Stimulated activated memory B cell treated with anti-CD40 and anti-IgM and Interleukin-4, amounts not matched to agents 10 μg/mL and 1 μg/mL and 100 μg/mL, for 72 hours (primary cell): ENCODE measurements around the gene PIGM.

ENCODE experiments used
- ATAC-seq: fragments of 150-1000 bp; cut with Tn5 transposase; 2 replicates; pipeline ENCODE4 v1.10.0; 2021
- H3K27ac Mint-ChIP-seq: one replicate; pipeline ENCODE4 v1.8.0; 2022; ENCODE audit warnings: mild to moderate bottlenecking, mixed read lengths
- H3K27me3 Mint-ChIP-seq: one replicate; pipeline ENCODE4 v1.8.0; 2022; ENCODE audit warnings: mixed read lengths
- H3K36me3 Mint-ChIP-seq: one replicate; pipeline ENCODE4 v1.8.0; 2022; ENCODE audit warnings: mixed read lengths
- H3K4me1 Mint-ChIP-seq: one replicate; pipeline ENCODE4 v1.8.0; 2022; ENCODE audit warnings: mixed read lengths
- H3K4me3 Mint-ChIP-seq: one replicate; pipeline ENCODE4 v1.8.0; 2022; ENCODE audit warnings: mild to moderate bottlenecking, moderate library complexity, mixed read lengths
- H3K9me3 Mint-ChIP-seq: one replicate; pipeline ENCODE4 v1.8.0; 2022; ENCODE audit warnings: mixed read lengths

The PIGM gene

DNA sequence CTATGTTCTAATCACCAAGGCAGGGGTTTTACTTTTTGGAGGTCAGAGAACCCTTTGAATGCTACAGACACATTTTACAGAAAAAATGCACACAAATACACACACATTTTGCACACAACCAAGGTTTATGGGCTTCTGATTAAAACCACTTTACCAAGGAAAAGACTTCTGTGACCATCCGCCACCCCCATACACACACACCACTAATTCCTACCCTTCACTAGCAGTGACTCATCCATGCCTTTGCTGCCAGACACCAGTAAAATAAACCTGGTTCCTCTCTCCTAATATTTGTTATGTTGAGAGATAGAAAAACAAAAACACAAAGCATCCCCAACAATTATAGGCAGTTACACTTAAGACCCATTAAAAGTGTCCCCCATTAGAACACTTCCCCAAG is 12.9 kb downstream of the PIGM start:
- peaks cover 8% of the 10 kb centered on the region for H3K27me3 Mint-ChIP-seq
- no peak overlapping the region for H3K27ac Mint-ChIP-seq
- H3K4me3 Mint-ChIP-seq: no peak overlapping the region
- H3K36me3 Mint-ChIP-seq: no peaks in the 10 kb centered on the region
- H3K9me3 Mint-ChIP-seq: no peaks in the 10 kb centered on the region
- ATAC-seq: no peak
- no peaks in the 10 kb centered on the region for H3K4me1 Mint-ChIP-seq

DNA sequence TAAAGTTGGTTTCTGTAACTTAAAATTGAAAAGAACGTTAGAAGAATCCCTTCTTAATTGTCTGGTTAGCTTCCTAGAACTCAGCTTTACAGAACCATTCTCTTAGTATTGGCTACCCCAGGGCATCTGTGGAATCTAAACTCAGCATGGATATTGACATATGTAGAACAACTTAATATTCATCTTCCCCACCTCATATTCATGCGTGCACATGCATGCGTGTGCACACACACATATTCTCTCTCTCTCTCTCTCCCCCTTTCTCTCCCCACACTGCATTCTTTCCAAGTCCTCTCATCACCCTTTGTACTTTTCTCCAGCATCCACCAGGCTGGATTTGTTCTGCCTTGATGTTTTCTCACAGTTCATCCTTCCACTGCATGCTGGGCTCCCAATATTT is 13.4 kb downstream of the PIGM start:
- Mint-ChIP-seq H3K9me3 (no peaks in the 10 kb centered on the region), H3K36me3 (no peaks in the 10 kb centered on the region), H3K27me3 (peaks cover 8% of the 10 kb centered on the region), H3K27ac (no peak overlapping the region), H3K4me3 (no peak overlapping the region), H3K4me1 (no peaks in the 10 kb centered on the region)
- ATAC-seq: no peak

DNA sequence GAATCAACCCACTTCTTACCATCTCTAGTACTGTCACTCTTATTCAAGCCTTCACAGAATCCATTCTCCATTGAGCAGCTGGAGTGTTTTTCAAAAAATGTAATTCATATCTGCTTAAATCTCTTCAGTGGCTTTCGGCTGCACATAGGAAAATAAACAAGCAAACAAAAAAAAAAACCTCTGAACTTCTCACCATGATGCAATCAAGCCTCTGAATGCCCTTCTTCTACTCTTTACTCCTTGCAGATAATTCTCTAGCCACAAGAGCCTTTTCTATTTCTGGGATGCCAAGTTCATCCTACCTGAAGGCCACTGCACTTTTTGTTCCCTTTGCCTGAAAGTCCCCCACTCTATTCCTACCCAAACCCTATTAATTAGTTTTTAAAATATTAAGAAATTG is 14.2 kb downstream of the PIGM start:
- H3K27ac Mint-ChIP-seq: no peak overlapping the region
- no peaks in the 10 kb centered on the region for H3K9me3 Mint-ChIP-seq
- H3K4me1 Mint-ChIP-seq: no peaks in the 10 kb centered on the region
- no peaks in the 10 kb centered on the region for H3K36me3 Mint-ChIP-seq
- H3K27me3 Mint-ChIP-seq: peaks cover 8% of the 10 kb centered on the region
- ATAC-seq: no peak
- no peak overlapping the region for H3K4me3 Mint-ChIP-seq

DNA sequence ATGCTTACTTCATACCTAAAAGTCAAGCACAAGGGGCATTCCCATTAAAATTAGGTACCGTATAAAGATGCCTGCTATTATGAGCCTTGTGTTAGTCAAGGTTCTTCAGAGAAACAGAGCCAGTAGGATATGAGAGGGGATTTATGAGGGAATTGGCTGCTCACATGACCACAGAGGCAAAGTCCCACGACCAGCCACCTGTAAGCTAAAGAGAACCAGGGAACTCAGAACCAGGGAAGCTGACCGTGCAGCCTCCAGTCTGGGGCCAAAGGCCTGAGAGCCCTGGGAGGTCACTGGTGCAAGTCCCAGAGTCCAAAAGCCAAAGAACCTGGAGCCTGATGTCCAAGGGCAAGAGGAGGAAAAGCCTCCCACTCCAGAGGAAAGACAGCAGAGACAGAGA is 20.0 kb downstream of the PIGM start:
- H3K4me1 Mint-ChIP-seq: no peaks in the 10 kb centered on the region
- no peak for ATAC-seq
- H3K9me3 Mint-ChIP-seq: no peaks in the 10 kb centered on the region
- H3K27ac Mint-ChIP-seq: no peak overlapping the region
- H3K27me3 Mint-ChIP-seq: no peaks in the 10 kb centered on the region
- no peaks in the 10 kb centered on the region for H3K36me3 Mint-ChIP-seq
- no peak overlapping the region for H3K4me3 Mint-ChIP-seq

DNA sequence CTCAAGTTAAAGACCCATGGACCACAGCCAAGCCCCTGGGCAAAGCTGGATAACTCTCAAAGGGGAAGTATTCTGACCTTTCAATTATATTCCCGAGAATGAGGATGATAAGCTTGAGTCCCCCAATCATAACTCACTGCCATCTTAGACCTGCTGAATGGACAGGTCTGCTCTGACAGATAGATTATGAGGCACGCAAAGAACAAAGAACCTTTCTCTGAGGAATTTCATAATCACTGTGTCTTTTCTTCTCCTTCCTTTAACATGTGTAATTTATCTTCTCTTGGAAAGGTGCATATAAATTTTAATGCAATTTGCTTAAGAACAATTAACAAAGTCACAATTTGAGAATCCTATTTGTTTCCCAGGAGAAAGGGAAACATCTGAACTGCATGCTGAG is 22.0 kb downstream of the PIGM start:
- no peaks in the 10 kb centered on the region for H3K27me3 Mint-ChIP-seq
- no peak for ATAC-seq
- no peak overlapping the region for H3K4me3 Mint-ChIP-seq
- H3K27ac Mint-ChIP-seq: no peak overlapping the region
- no peaks in the 10 kb centered on the region for H3K36me3 Mint-ChIP-seq
- H3K4me1 Mint-ChIP-seq: no peaks in the 10 kb centered on the region
- H3K9me3 Mint-ChIP-seq: no peaks in the 10 kb centered on the region

DNA sequence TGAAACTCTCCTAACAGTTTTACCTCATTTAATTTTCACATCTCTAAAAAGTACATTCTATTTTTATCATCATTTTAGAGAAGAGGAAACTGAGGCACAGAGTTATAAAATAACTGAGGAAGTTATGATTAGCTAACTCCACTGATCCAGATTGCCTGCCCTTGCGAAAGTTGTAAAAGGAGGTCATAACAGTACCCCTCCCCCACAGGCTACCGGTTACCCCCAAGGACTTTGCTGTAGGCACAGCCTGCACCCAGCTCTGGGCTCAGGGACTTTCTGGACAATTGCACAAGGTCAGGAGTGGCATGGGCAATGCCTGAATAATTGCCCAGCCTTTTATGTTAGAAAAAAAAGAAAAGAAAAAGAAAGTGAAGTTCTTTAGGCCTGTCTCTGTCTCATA is 22.7 kb downstream of the PIGM start:
- no peak for ATAC-seq
- Mint-ChIP-seq H3K9me3 (no peaks in the 10 kb centered on the region), H3K36me3 (no peaks in the 10 kb centered on the region), H3K4me1 (no peaks in the 10 kb centered on the region), H3K27me3 (no peaks in the 10 kb centered on the region), H3K4me3 (no peak overlapping the region), H3K27ac (no peak overlapping the region)

DNA sequence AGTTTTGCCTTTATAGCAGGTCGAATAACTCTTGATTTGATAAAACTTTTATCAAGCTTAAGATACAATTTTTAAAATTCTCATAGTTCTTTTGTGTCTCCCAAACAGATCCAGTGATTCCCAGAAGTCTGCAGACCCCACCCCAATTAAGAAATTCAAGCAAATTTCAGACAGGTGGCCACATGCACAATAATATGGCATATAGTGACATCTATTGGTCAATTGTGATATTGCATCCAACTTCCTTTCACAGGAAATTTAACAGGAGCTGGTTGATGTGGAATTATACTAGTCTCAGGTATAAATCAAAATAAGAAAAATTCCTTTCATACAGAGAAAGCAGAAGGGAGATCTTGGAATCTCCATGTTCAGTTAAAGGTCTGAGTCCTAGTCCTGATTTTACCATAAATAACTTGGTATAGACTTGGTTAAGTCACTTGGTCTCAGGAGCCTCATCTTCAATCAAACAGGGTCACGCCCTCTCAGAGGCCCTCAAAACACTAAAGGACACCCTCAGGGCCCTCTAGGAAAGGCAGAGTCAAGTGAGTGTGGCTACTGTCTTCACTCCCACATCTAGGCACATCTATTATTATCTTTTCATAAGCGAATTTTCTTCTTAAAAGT is 24.1 kb downstream of the PIGM start:
- H3K4me3 Mint-ChIP-seq: no peak overlapping the region
- no peaks in the 10 kb centered on the region for H3K27me3 Mint-ChIP-seq
- no peaks in the 10 kb centered on the region for H3K36me3 Mint-ChIP-seq
- no peaks in the 10 kb centered on the region for H3K9me3 Mint-ChIP-seq
- no peak overlapping the region for H3K27ac Mint-ChIP-seq
- ATAC-seq: no peak
- H3K4me1 Mint-ChIP-seq: no peaks in the 10 kb centered on the region

DNA sequence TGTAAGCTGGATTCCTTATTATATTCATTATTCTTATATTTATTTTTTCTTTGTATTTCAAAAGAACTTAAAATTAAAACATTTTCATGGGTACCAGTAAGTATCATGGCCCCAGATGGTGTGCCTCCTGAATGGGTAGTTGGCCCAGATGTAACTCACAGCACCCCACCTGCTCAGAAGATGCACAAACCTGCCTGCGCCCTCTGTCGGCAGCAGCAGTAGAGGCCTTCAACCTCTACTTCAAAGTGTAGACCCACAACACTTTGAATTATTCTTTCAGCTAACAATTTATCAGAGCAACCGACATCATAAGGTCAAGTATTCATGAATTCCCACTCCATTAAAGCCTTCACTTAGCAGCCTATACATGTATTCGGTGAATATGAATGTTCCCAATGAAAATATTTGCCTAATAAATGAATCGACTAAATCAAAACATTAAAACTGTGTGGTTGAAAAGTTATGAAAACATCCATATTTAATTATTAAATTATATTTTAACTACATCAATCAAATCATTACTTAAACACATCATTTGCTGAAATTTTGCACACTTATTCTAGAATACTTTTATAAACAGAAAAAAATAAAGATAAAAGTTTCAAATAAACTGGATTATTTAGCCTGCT is 25.4 kb downstream of the PIGM start:
- H3K36me3 Mint-ChIP-seq: no peaks in the 10 kb centered on the region
- H3K27me3 Mint-ChIP-seq: no peaks in the 10 kb centered on the region
- ATAC-seq: peak; percentile 86
- H3K27ac Mint-ChIP-seq: no peak overlapping the region
- H3K9me3 Mint-ChIP-seq: no peaks in the 10 kb centered on the region
- no peaks in the 10 kb centered on the region for H3K4me1 Mint-ChIP-seq
- H3K4me3 Mint-ChIP-seq: no peak overlapping the region

DNA sequence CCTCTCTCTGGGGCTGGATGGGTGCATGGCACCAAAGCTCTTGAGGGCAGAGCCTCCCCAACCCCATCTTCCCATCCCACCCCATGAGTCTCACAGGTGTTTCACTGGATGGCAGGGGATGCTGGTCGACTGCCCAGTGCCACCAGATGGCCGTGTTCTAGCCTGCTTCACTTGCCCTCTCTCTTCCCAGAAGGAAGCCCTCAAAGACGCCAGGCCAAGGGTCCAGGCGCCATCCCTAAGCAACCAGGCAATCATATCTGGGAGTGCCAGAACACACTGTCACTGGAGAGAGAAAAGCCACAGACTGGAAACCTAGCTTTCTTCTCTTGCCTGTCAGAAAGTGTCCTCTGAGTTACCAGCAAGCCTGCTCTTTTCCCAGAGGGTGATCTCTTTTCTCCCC is 26.7 kb downstream of the PIGM start:
- H3K27ac Mint-ChIP-seq: no peak overlapping the region
- no peaks in the 10 kb centered on the region for H3K36me3 Mint-ChIP-seq
- no peaks in the 10 kb centered on the region for H3K4me1 Mint-ChIP-seq
- no peaks in the 10 kb centered on the region for H3K27me3 Mint-ChIP-seq
- no peak overlapping the region for H3K4me3 Mint-ChIP-seq
- ATAC-seq: no peak
- no peaks in the 10 kb centered on the region for H3K9me3 Mint-ChIP-seq

DNA sequence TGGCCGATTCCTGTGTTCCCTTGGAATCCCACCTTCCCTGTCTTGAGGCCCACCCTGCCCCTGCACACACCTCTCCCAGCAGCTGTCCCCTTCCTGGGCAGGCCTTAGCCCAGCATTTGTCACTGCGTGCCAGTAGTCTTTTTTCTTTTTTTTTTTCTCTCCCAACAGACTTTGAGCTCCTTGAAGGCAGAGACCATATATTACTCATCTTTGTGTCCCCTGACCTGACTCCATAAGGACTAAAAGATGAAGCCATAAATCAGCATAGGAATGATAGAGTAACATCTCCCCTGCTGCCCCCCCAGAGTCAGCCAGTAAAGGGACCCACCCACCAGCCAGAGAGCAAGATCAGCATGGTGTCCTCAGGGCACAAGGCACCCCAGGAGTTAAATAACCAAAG is 27.4 kb downstream of the PIGM start:
- Mint-ChIP-seq H3K27me3 (no peaks in the 10 kb centered on the region), H3K36me3 (no peaks in the 10 kb centered on the region), H3K4me3 (no peak overlapping the region), H3K9me3 (no peaks in the 10 kb centered on the region), H3K27ac (no peak overlapping the region), H3K4me1 (no peaks in the 10 kb centered on the region)
- ATAC-seq: no peak

DNA sequence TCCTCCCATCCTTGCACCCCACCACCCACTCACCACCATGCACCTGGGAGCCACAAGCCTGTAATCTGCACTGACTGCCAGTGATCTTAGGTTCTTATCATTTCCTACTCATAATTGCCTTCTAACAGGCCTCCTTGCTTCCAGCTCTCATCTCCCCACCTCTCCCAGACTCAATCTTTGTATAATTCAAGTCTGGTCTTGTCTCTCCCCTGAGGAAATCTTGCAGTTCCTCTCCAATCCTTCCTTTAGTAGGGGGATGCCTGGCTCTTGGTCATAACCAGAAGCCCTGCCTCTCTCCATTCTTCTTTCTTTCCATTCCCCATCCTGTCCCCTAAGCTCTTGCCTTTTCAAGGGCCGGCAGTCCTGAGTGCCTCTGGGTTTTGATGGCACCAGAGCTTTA is 27.8 kb downstream of the PIGM start:
- H3K27me3 Mint-ChIP-seq: no peaks in the 10 kb centered on the region
- no peak overlapping the region for H3K27ac Mint-ChIP-seq
- H3K4me1 Mint-ChIP-seq: no peaks in the 10 kb centered on the region
- no peaks in the 10 kb centered on the region for H3K36me3 Mint-ChIP-seq
- no peak for ATAC-seq
- no peak overlapping the region for H3K4me3 Mint-ChIP-seq
- no peaks in the 10 kb centered on the region for H3K9me3 Mint-ChIP-seq

DNA sequence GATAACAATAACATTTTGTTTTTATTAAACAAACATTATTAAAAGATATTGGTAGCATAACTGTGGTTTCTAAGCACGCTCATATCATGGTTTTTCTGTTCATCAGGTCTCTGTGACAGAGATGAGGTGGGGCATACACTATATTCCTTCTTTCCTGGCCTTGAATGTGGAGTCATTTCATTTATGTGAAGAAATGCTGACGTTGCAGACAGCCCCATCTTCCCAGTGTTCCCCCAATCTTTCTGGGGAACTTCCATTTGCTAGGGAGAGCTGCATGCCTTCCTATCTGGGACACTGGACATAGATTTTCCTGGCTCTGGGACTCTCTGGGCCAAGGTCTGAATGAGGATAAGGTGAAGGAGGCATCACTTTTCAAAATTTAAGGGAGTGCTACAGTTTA is 30.4 kb downstream of the PIGM start:
- ATAC-seq: no peak
- Mint-ChIP-seq H3K27ac (no peak overlapping the region), H3K27me3 (peaks cover 9% of the 10 kb centered on the region), H3K36me3 (no peaks in the 10 kb centered on the region), H3K4me1 (no peaks in the 10 kb centered on the region), H3K4me3 (no peak overlapping the region), H3K9me3 (no peaks in the 10 kb centered on the region)

DNA sequence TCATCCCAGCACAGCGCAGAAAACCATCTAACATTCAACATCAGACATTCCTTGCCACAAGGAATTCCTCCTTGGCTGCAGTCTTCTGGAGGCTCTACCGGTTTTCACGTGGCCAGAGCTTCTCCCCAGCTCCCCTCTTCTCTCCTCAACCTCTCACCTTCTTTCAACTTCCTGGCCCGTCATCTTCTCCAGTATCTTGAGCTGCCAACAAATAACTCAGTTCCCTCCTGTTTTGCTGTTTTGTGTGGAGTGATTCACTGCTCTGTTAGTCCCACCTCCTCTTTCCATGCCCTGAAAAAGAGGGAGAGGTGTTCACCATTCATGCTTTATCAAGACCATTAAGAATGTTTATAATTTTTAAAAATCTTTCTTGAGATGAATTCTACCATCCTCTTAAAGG is 32.6 kb downstream of the PIGM start:
- H3K4me3 Mint-ChIP-seq: no peak overlapping the region
- H3K4me1 Mint-ChIP-seq: no peaks in the 10 kb centered on the region
- H3K27me3 Mint-ChIP-seq: peaks cover 22% of the 10 kb centered on the region
- no peak for ATAC-seq
- no peak overlapping the region for H3K27ac Mint-ChIP-seq
- no peaks in the 10 kb centered on the region for H3K36me3 Mint-ChIP-seq
- no peaks in the 10 kb centered on the region for H3K9me3 Mint-ChIP-seq

DNA sequence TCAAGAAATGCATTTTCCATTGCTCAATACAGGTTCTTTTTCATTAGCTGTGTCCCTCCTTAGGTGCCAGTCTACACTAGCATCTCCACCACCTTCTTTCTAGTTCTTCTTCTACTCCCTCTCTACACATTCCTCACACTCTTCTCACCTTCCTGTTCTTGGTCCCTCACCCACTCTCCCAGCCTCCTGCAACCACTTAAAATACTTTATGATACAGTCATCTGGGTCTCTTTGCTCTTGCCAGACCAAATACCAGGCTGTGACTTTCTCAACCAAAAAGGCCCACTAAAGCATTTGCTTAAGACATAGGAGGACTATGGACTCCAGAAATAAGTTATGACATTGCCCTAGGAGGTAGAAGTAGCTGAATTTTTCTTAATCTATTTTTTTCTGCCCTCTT is 35.1 kb downstream of the PIGM start:
- Mint-ChIP-seq H3K27me3 (peaks cover 34% of the 10 kb centered on the region), H3K36me3 (no peaks in the 10 kb centered on the region), H3K27ac (no peak overlapping the region), H3K9me3 (no peaks in the 10 kb centered on the region), H3K4me3 (no peak overlapping the region), H3K4me1 (no peaks in the 10 kb centered on the region)
- no peak for ATAC-seq

DNA sequence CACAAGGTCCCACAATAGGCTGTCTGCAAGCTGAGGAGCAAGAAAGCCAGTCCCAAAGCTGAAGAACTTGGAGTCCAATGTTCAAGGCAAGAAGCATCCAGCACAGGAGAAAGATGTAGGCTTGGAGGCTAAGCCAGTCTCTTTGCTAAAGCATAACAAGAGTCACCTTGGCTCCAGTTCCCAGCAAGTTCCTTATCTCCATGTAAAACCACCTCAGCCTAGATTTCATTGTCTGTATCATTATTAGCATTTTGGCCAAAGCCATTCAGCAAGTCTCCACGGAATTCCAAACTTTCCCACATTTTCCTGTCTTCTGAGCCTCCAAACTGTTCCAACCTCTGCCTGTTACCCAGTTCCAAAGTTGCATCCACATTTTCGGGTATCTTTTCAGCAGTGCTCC is 36.9 kb downstream of the PIGM start:
- no peak for ATAC-seq
- Mint-ChIP-seq H3K27me3 (peaks cover 34% of the 10 kb centered on the region), H3K9me3 (no peaks in the 10 kb centered on the region)

DNA sequence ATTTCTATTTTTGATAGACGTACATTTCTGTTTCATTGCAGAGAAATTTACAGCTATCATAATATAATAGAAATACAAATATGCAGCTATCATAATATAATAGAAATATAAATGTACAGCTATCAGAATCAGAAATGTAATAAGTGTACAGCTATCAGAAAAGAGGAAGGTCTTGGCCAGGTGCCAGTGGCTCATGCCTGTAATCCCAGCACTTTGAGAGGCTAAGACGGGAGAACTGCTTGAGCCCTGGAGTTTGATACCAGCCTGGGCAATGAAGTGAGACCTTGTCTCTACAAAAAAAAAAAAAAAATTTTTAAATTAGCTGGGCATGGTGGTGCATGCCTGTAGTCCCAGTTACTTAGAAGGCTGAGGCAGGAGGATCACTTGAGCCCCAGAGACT is 37.9 kb downstream of the PIGM start:
- Mint-ChIP-seq H3K27ac (no peak overlapping the region), H3K4me3 (no peak overlapping the region), H3K27me3 (peaks cover 34% of the 10 kb centered on the region), H3K9me3 (no peaks in the 10 kb centered on the region), H3K36me3 (no peaks in the 10 kb centered on the region), H3K4me1 (no peaks in the 10 kb centered on the region)
- no peak for ATAC-seq

More for the DNA sequence above, 36.9 kb downstream of the PIGM start:
- no peak overlapping the region for H3K4me3 Mint-ChIP-seq
- no peaks in the 10 kb centered on the region for H3K36me3 Mint-ChIP-seq
- no peak overlapping the region for H3K27ac Mint-ChIP-seq
- H3K4me1 Mint-ChIP-seq: no peaks in the 10 kb centered on the region

DNA sequence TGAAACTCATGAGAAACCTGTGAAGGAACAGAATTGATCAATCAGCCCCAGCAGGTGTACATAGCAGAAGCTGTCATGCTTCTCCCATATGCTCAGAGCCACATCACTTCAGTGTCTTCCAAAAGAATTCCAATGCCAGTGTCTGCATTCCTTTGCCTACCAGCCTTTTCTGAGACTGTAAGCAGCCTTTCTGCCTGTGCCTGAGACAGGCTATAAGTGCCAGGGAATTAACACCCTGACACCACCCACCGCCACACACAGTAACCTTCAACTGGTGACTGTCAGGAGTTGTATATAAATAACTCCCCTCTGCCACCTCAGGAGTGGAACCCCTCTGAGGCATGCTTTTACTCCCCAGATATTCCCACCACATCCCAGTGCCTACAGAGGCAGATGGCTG is 39.6 kb downstream of the PIGM start:
- ATAC-seq: no peak
- Mint-ChIP-seq H3K27me3 (peaks cover 25% of the 10 kb centered on the region), H3K36me3 (no peaks in the 10 kb centered on the region), H3K27ac (no peak overlapping the region), H3K4me3 (no peak overlapping the region), H3K4me1 (no peaks in the 10 kb centered on the region), H3K9me3 (no peaks in the 10 kb centered on the region)
